ENCODE results near the gene KRTAP12-1.

DNA sequence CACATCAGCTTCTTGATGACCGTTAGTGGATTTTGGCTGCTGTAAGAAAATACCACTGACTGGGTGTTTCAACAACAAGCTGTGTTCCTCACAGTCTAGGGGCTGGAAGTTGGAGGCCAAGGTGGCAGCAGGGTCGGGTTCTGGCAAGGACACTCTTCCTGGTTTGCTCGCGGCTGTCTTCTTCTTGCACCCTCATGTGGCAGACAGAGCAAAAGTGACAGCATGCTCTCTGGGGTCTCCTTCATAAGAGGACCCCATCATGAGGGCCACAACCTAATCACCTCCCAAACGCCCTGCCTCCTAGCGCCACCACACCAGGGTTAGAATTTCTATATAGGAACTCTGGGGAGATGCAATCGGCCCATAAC is 48.0 kb upstream of the KRTAP12-1 start:
- TF ChIP-seq, protein P1, sequence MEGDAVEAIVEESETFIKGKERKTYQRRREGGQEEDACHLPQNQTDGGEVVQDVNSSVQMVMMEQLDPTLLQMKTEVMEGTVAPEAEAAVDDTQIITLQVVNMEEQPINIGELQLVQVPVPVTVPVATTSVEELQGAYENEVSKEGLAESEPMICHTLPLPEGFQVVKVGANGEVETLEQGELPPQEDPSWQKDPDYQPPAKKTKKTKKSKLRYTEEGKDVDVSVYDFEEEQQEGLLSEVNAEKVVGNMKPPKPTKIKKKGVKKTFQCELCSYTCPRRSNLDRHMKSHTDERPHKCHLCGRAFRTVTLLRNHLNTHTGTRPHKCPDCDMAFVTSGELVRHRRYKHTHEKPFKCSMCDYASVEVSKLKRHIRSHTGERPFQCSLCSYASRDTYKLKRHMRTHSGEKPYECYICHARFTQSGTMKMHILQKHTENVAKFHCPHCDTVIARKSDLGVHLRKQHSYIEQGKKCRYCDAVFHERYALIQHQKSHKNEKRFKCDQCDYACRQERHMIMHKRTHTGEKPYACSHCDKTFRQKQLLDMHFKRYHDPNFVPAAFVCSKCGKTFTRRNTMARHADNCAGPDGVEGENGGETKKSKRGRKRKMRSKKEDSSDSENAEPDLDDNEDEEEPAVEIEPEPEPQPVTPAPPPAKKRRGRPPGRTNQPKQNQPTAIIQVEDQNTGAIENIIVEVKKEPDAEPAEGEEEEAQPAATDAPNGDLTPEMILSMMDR (IDR thresholded peaks at IDR 0.05) = no peak
- no peak for TF ChIP-seq POLR2A (IDR thresholded peaks at IDR 0.05)

Measured in tibial nerve (tissue), 3 donors.